ENCODE results near the gene PCBP2. TPM values are rescaled to one million over a fixed set of nuclear protein-coding genes. Genes with fewer than 3 reads are reported as not detected.

The PCBP2 gene
- polyA plus RNA-seq, 6 donors from 2014 or later = 116 to 172 (median 146) TPM

DNA sequence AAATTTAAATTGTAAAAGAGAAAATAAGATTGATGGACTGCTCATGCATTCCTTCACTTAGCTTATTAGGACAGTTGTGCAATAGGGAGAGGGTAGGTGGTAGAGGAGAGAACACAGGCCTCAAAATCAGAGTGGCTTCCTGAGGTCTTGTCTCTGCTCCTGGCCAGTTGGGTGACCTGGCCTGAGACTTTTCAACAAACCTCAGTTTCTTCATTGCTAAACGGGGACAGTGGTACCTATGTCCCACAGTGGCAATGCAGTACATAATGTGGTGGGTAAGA is 44.8 kb downstream of the PCBP2 start:
- no peaks in the 10 kb centered on the region for H3K27me3 Mint-ChIP-seq
- ATAC-seq (ENCODE audit: low read depth in 2 of 2) = no peak
- H3K9me3 Mint-ChIP-seq = no peaks in the 10 kb centered on the region
- no peaks in the 10 kb centered on the region for H3K36me3 Mint-ChIP-seq
- no peak for DNase-seq
- peak overlapping the region in 1 of 8 donors; percentile 53 for H3K4me3 Mint-ChIP-seq
- H3K27ac Mint-ChIP-seq = no peak overlapping the region
- peaks cover 41 to 50% (median 45%) of the 10 kb centered on the region in 3 donors for H3K4me1 Mint-ChIP-seq

DNA sequence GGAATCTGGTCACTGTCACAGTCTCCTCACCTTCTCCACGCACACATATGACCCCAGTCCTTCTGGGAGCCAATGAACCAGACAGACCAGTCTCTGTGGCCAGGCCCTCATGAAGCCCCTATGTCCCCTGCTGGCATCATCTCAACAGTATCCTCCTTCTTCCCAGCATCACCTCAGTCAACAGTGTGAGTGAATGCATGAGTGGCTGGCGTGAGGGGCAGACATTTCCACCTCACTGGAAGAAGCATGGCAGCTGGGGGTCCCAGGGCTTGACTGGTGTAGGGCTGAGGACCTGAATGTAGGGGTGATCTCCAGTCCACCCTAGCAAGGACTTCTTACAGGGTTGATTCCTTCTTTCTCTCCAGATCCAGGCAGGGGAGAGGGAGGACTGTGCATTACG is 45.6 kb downstream of the PCBP2 start:
- H3K4me1 Mint-ChIP-seq = peaks cover 42 to 49% (median 46%) of the 10 kb centered on the region in 3 donors
- no peaks in the 10 kb centered on the region for H3K9me3 Mint-ChIP-seq
- H3K36me3 Mint-ChIP-seq = no peaks in the 10 kb centered on the region
- H3K4me3 Mint-ChIP-seq = peak overlapping the region in 6 of 8 donors; percentile 0 to 96 (median 58)
- H3K27ac Mint-ChIP-seq = peak overlapping the region in 1 of 6 donors; percentile 57
- ATAC-seq (ENCODE audit: low read depth in 2 of 2) = no peak
- no peak for DNase-seq
- H3K27me3 Mint-ChIP-seq = no peaks in the 10 kb centered on the region

DNA sequence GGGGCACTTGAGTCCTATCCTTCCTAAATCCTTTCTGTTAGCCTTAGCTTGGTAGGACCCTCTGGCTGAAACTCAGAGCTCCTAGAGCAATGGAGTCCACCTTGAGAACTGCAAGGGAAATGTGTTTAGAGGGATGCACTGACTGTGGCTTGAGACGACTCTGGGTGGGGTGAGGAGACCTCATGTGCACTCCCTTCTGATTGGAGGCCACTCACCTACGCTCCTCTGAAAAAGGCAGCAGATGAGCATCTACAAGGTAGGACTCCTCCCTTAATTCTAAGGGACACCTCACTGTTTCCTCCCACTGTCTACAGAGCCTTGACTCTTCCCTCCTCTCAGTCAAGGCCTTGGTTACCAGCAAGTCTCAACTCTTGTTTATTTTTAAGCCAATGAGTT is 46.3 kb downstream of the PCBP2 start:
- ATAC-seq (ENCODE audit: low read depth in 2 of 2) (no peak), DNase-seq (no peak)
- Mint-ChIP-seq H3K27me3 (no peaks in the 10 kb centered on the region), H3K9me3 (no peaks in the 10 kb centered on the region), H3K4me3 (peak overlapping the region; percentile 35 to 96 (median 88)), H3K4me1 (peaks cover 37 to 46% (median 41%) of the 10 kb centered on the region in 3 donors), H3K36me3 (no peaks in the 10 kb centered on the region), H3K27ac (peak overlapping the region in 4 of 6 donors; percentile 55 to 94 (median 73))

DNA sequence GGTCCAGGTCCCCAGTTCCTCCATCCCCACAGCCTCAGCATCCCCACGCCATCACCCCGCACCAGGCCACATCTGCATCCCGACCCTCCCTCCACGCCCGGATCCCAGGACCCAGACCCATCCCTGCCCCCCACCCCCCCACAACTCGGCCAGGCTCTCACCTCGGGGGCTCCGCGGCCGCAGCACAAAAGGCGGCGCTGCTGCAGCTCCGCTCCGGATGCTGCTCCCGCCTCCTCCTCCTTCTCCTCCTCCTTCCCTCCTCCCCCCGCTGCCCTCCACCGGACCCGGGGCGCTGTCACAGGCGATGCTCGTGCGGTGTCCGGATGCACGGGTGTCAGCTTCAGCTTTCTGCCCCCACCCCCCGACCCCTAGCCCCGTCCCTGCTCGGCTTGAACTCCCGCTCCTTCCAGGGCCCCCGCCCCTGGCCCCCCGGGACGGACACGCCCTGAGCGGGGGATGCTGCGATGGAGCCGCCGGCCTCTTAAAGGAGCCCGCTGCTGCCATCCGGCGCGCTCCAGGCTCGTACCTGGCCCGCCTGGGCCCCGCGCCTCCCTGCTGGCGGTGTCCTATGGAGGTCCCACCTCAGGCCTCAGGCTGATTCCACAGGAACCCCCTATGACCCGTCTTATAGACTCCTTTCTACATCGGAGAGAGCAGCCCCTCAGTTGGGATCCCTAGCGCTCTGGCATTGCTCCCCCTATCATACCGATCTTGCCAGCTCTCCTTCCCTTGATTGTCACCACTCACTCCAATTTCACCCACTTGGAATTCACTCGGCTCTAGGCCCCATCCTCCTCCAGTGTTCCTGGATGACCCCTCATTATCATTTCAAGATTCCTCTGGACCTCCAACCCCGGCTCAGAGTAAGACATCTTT is 47.6 kb downstream of the PCBP2 start, which contains the start of gene MAP3K12:
Gene MAP3K12, minus strand, starts transcription at position 193 of the 876 bp plus-strand sequence. CDS start 12,067 bp downstream, outside the sequence.
- ATAC-seq (ENCODE audit: low read depth in 2 of 2) (no peak), DNase-seq (peak; percentile 31)
- Mint-ChIP-seq H3K9me3 (no peaks in the 10 kb centered on the region), H3K36me3 (no peaks in the 10 kb centered on the region), H3K4me3 (peak within 1 kb of the TSS; percentile 91 to 97 (median 96)), H3K27me3 (no peaks in the 10 kb centered on the region), H3K4me1 (peaks cover 28 to 39% (median 35%) of the 10 kb centered on the region in 3 donors), H3K27ac (peak within 1 kb of the TSS; percentile 94 to 100 (median 99))

DNA sequence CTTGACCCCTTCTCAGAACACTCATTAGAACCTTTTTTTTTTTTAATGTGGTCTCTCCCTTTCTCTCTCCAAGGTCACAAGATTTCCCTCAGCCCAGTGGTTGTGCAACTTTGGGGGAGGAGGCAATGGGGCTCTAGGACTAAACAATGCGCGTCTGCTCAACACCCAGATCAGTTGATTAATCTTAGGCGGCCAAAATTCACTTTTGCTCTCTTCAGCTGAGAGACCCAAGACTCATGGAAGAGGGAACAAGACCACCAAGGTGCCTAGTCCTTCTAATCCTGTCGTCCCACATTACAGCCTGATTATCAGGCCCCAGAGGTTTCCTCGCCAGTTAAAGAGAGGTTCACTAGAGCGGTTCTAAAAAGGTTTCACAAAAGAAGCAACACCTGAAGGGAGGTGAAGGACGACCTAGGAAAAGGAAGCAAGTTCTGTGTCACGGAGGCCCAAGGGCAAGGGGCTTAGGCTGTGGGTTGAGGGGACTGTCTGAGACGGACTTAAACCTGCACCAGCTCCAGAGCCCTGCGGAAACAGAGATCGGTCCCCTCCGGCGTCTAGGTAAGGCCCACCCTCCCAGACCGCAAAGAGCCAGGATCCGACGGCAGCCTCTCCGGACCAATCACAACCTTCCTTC is 48.4 kb downstream of the PCBP2 start:
- H3K9me3 Mint-ChIP-seq = no peaks in the 10 kb centered on the region
- H3K4me1 Mint-ChIP-seq = peaks cover 33 to 40% (median 39%) of the 10 kb centered on the region in 3 donors
- no peaks in the 10 kb centered on the region for H3K36me3 Mint-ChIP-seq
- ATAC-seq (ENCODE audit: low read depth in 2 of 2) (no peak), DNase-seq (no peak)
- peak overlapping the region; percentile 91 to 97 (median 96) for H3K4me3 Mint-ChIP-seq
- H3K27ac Mint-ChIP-seq = peak overlapping the region; percentile 94 to 100 (median 99)
- no peaks in the 10 kb centered on the region for H3K27me3 Mint-ChIP-seq

DNA sequence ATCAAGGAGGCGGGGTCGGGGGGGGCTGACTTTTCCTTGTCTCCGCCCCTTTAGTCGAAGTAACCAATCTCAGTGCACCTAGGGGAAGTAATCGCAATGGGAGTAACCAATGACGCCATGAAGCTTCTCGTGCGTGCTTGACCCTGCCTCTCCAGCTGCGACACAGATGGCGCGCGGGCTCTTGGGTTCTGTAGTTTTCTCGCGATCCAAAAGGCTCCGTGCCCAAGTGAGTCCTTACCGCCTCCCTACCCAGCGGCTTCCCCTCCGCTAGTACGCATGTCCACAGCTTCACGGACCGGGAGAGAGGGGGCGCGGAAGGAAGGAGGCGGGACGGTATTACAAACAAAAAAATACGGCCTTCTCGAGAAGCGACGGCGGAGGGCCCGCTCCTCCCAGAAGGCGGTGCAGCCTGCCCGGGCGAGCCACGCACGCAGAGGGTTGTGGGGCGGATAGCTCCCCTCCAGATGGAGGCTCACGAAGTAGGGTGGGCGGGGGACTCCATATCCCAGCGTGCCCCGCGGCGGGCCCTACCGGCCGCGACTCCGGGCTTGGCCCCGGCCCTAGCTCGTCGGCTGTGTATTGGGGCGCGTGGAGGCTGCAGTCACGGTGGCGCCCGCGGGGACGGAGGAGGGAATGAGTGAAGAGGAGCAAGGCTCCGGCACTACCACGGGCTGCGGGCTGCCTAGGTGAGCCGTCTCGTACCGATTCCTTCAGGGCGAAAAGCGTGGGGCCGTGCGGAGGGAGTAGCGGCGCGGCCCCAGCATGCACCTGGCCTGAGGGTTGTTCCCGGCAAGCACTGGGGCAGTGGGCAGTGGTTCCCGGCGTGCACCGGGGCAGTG is 49.1 kb downstream of the PCBP2 start, which contains the start of gene TARBP2:
Gene TARBP2, plus strand, starts transcription at position 508 of the 839 bp plus-strand sequence. Its CDS starts 126 bp downstream, at position 634.
- peaks cover 0 to 7% of the 10 kb centered on the region in 2 donors for H3K36me3 Mint-ChIP-seq
- DNase-seq (peak; percentile 99), ATAC-seq (ENCODE audit: low read depth in 2 of 2) (peak; percentile 80 to 81)
- H3K4me1 Mint-ChIP-seq = peaks cover 34 to 40% (median 39%) of the 10 kb centered on the region in 3 donors
- no peaks in the 10 kb centered on the region for H3K9me3 Mint-ChIP-seq
- H3K4me3 Mint-ChIP-seq = peak within 1 kb of the TSS; percentile 91 to 97 (median 96)
- H3K27me3 Mint-ChIP-seq = no peaks in the 10 kb centered on the region
- peak within 1 kb of the TSS; percentile 94 to 100 (median 99) for H3K27ac Mint-ChIP-seq

DNA sequence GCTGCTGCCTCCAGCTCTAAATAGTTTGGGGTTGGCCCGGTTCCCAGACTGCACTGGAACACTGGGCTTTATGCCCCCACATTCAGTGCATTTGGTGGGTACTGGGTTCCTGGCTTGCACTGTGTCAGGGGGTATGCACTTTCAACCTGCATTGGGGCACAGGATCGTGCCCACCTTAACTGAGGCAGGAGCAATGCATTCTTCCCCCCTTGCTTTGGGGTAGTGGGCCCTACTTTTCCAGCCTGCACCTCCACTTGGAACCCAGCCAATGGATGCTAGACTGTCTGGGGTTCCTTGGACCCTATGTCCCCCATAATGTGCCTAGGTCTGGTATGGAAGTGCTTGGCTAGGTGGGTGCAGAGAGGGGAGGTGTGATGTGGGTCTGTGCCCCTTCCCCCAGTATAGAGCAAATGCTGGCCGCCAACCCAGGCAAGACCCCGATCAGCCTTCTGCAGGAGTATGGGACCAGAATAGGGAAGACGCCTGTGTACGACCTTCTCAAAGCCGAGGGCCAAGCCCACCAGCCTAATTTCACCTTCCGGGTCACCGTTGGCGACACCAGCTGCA is 49.8 kb downstream of the PCBP2 start:
- ATAC-seq (ENCODE audit: low read depth in 2 of 2) (no peak), DNase-seq (no peak)
- Mint-ChIP-seq H3K27ac (peak overlapping the region; percentile 91 to 100 (median 99)), H3K27me3 (no peaks in the 10 kb centered on the region), H3K4me1 (peaks cover 34 to 40% (median 39%) of the 10 kb centered on the region in 3 donors), H3K36me3 (peaks cover 0 to 7% of the 10 kb centered on the region in 2 donors), H3K4me3 (peak overlapping the region; percentile 91 to 97 (median 96)), H3K9me3 (no peaks in the 10 kb centered on the region)

DNA sequence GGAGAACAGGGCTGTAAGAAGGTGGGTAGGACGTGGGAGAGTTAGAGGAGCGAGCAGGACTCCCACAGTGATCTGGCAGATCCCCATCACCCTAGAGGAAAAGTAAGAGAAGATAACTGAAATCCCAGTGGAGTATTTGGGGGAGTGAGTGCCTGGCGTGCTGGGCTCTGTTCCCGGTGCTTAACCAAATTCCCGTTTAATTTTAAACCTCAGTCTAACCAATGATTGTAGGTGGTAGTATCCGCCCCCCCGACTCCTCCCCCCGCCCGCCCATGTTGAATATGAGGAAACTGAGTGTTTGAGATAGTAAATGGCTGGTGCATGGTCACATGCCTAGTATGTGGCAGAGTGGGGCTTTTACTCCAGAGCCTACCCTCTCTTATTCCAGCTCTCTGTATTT is 50.4 kb downstream of the PCBP2 start:
- DNase-seq = no peak
- H3K27ac Mint-ChIP-seq = peak overlapping the region in 1 of 6 donors; percentile 99
- H3K27me3 Mint-ChIP-seq = no peaks in the 10 kb centered on the region
- H3K36me3 Mint-ChIP-seq = peaks cover 0 to 7% of the 10 kb centered on the region in 2 donors
- no peaks in the 10 kb centered on the region for H3K9me3 Mint-ChIP-seq
- H3K4me1 Mint-ChIP-seq = peaks cover 34 to 42% (median 40%) of the 10 kb centered on the region in 3 donors
- H3K4me3 Mint-ChIP-seq = peak overlapping the region in 6 of 8 donors; percentile 44 to 97 (median 94)
- ATAC-seq (ENCODE audit: low read depth in 2 of 2) = no peak

DNA sequence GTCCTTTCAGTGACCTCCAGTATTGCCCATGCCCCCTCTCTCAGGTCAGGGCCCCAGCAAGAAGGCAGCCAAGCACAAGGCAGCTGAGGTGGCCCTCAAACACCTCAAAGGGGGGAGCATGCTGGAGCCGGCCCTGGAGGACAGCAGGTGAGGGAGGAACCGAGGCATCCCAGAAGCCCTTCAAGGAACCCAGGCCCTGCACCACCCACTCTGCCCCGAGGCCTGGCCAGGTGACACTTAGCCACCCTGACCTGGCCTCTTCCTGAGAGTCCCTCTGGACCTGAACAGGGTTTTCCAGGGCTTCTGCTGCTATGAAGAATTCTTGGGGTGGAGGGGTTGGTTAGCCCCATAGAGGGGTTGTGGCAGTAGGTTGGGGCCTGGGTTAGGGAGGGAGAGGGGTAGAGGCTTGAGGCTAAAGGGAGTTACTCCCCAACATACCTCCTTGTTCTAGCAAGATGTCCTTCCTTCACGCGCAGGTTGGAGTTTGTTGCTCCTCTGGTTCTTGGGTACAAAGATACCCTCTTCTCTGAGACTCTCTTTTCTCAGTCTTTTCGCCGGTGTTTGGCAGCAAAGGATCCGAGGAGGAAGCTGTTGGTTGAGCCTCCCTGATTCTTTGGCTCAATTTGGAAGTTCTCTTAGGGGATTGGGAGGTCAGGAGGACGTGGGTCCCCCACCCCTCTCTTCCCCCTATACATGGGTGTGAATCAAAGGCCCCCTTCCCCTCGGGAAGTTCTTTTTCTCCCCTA is 51.3 kb downstream of the PCBP2 start:
- H3K27ac Mint-ChIP-seq = no peak overlapping the region
- H3K36me3 Mint-ChIP-seq = peaks cover 0 to 7% of the 10 kb centered on the region in 2 donors
- DNase-seq = no peak
- peaks cover 34 to 40% (median 40%) of the 10 kb centered on the region in 3 donors for H3K4me1 Mint-ChIP-seq
- peak overlapping the region in 6 of 8 donors; percentile 9 to 76 (median 51) for H3K4me3 Mint-ChIP-seq
- ATAC-seq (ENCODE audit: low read depth in 2 of 2) = no peak
- no peaks in the 10 kb centered on the region for H3K9me3 Mint-ChIP-seq
- no peaks in the 10 kb centered on the region for H3K27me3 Mint-ChIP-seq

DNA sequence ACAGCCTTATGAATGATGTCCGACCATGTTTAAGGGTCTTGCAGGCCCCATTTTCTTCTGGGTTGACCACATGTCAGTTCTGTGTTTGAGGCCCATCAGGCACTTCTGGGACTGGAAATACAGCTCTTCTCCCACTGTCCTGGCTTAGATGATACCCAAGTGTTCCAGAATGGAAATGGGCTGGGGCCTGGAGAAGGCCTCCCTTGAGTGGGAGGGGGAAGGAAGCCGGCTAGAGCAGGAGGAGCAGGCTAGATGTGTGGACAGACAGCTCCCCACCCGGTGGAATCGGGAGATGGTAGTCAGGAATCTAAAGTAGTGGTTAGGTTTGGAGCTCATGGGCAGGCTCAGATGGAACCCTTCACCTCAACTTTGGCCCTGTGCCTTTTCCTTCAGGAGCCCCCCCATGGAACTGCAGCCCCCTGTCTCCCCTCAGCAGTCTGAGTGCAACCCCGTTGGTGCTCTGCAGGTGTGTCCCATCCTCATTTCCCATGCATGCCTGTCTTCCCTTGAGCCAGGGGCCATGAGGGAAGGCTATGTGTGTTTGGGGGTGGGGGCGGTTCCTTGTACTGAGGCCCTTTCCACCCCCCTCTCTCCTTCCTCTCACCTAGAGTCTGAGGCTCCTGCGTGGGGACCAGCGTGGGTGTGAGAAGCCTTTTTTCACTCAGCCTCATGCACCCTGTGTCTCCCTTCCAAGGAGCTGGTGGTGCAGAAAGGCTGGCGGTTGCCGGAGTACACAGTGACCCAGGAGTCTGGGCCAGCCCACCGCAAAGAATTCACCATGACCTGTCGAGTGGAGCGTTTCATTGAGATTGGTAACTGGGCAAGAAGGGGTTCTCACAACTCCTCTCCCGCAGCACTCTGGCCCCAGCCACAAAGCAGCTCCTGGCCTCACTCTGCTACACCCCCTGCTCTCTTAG is 52.4 kb downstream of the PCBP2 start:
- DNase-seq = no peak
- no peaks in the 10 kb centered on the region for H3K9me3 Mint-ChIP-seq
- ATAC-seq (ENCODE audit: low read depth in 2 of 2) = no peak
- H3K27ac Mint-ChIP-seq = no peak overlapping the region
- peaks cover 31 to 39% (median 36%) of the 10 kb centered on the region in 3 donors for H3K4me1 Mint-ChIP-seq
- H3K27me3 Mint-ChIP-seq = no peaks in the 10 kb centered on the region
- peak overlapping the region in 2 of 8 donors; percentile 32 to 77 for H3K4me3 Mint-ChIP-seq
- peaks cover 0 to 7% of the 10 kb centered on the region in 2 donors for H3K36me3 Mint-ChIP-seq

DNA sequence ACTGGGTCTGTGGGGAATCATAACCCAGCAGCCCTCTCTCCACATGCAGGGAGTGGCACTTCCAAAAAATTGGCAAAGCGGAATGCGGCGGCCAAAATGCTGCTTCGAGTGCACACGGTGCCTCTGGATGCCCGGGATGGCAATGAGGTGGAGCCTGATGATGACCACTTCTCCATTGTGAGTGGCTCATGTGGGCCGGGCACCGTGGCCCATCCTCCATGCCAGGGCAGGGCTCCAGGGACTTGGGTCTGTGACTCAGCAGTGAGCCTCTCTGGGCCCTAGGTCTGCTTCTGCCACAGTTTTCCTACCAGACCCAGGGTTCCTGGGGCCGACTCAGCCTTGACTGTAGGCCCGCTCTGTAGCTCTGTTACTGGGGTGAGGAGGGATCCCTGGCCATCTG is 53.2 kb downstream of the PCBP2 start:
- peak overlapping the region in 1 of 6 donors; percentile 67 for H3K27ac Mint-ChIP-seq
- ATAC-seq (ENCODE audit: low read depth in 2 of 2) (no peak), DNase-seq (no peak)
- no peaks in the 10 kb centered on the region for H3K9me3 Mint-ChIP-seq
- peaks cover 0 to 7% of the 10 kb centered on the region in 2 donors for H3K36me3 Mint-ChIP-seq
- peaks cover 25 to 34% (median 27%) of the 10 kb centered on the region in 3 donors for H3K4me1 Mint-ChIP-seq
- H3K27me3 Mint-ChIP-seq = no peaks in the 10 kb centered on the region
- H3K4me3 Mint-ChIP-seq = peak overlapping the region in 2 of 8 donors; percentile 32 to 77
